ENCODE measurements around the gene SHQ1.
"Not testable (repeated sequence)": the region's sequence is repeated elsewhere in the genome, so short reads cannot be mapped to it uniquely, and the experiment has no call there.

- TF ChIP-seq CTCF (IDR thresholded peaks at IDR 0.05; ENCODE audit: insufficient read depth, low read length); POLR2AphosphoS5 (IDR thresholded peaks at IDR 0.05; ENCODE audit: low read depth); GABPA (IDR thresholded peaks at IDR 0.05; ENCODE audit: low read depth); REST (IDR thresholded peaks at IDR 0.05; ENCODE audit: insufficient replicate concordance, low read depth): not testable (repeated sequence)
Measured at GRCh38 chr3:72788232-72788631, 60.0 kb downstream of the SHQ1 start.
